COLO668 (cell line): Measurements from ENCODE around the gene TAP1.

Source experiments
- DNase-seq: peaks from one replicate; lab custom pipeline; 2025; ENCODE audit not compliant: unreplicated experiment; lab: John Stamatoyannopoulos, UW

TAP1 gene

DNA sequence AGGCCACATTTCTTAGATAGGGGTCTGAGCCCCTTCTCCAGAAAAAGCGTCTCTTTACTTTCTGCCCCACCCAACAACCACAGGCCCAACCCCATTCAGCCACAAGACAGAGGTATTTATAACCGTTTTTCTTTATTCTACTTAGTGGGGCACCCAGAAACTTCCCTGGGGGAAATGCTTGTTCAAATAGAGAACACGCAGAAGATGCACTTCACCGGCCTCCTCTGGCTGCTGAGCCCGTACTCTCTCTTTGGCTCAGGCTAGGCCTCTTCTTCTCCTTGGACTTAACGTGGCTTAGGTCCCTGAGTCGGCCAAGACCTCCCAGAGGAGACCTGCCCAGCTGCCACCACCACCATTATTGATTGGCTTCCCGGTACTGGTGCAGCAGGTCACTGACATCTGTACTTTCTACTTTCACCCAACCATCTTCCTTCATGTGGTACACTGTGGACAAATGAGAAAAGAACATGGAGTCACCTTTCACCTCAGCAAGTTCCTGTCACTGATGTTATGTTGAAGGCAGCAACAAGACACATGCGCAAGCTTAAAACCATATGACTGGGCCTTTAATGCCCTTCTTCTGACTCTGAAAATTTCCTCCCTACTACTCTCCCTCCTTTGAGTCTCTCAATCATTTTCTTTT, 12.8 kb downstream of the TAP1 start:
- DNase-seq, result no peak

DNA sequence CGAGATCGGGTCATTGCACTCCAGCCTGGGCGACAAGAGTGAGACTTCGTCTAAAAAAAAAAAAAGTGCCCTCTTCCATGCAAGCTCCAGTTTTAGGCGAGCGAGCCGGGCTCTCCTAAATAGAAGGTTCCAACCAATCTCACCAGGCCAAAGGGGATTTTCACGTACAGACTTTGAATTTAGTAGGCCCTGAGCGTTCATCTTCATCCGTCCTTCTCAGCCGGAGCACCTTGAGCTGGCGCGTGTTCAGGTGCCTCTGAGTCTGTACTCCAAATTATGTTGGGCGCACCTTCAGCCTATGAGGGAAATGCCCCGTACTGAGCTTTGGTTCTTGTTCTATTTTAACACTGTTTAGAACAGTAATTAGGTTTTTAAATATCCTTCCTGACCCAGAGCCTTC, 14.1 kb downstream of the TAP1 start:
- DNase-seq, result no peak

DNA sequence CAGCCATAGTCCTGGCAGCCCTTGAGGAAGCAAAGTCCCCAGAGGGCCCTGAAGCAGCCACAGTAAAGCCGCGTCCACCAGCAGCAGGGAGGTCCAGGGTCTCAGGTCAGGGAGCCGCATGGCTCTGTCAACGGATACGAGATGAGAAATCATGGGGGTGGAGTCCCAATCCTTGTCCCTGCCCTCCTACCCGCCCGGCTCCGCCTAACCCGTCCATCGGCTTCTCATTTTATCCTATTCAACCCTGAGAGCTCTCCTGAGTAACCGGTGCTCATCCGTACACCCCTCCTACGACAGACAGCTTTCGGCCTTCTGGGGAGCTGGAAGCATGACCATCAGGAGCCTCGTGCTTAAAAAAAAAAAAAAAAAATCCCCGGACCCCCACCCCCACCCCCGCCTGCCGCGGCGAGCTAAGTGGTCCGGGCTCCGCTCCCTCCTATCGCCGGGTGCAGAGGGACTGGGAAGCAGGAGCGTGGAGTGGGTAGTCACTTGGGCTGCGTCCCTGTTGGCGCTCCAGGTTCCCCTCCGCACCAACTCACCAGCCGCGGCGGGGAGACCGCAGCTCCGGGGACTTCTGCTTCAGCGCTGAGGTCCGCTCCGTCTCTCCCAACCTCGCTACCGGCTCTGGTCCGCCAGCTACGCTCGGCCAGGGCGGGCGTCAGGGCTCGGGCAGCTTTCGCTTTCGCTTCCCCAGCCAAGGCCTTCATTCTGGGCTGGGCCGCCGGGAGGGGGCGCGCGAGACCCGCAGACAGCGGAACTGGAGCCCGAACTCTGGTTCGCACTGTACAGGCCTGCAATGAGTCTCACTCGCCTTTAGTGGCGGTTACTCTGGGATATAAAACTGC, 15.2 kb downstream of the TAP1 start, which contains the start of gene TAP2:
TSS of gene TAP2 (minus strand) at position 626 of the 845 bp plus-strand sequence. CDS start at position 120, 506 bp downstream.
- DNase-seq, result peak; percentile 87

DNA sequence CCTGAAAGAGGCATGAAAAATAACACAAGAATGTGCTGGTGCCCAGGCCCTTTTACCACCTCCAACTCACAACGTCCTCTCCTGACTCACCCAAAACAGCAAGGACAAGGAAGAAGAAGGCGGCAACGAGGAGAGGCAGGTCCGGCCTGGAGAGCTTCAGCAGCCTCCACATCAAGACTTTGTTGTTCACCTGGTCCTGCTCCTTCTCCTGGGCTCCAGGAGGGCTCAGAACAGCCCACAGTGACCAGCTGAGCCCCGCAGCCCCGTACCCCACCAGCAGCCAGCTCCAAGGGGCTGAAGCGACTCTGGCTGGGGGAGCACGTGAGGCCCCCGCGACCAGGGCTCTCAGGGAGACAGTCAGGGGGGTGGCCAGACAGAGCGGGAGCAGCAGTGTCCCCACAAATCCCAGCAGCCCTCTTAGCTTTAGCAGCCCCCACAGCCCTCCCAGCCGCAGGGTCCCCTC, 15.8 kb downstream of the TAP1 start:
- DNase-seq, result no peak

DNA sequence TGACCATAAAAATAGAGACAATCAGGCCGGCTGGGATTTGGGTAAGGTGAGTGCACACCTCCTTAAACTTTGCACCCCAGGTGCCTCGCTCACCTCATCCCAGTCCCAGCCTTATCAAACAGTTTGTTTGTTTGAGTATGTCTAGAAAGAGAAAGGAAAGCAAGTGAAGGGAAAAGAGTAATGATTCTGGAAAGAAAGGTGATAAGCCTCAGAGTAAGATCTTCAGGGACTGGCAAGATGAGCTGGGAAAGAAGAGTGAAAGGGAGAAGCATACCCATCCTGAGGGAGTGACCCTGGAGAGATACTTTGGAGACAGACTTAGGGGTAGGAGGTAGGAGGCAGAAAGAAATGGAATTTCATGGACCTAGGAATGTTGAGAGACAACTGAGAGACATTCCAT, 16.6 kb downstream of the TAP1 start:
- no peak for DNase-seq

DNA sequence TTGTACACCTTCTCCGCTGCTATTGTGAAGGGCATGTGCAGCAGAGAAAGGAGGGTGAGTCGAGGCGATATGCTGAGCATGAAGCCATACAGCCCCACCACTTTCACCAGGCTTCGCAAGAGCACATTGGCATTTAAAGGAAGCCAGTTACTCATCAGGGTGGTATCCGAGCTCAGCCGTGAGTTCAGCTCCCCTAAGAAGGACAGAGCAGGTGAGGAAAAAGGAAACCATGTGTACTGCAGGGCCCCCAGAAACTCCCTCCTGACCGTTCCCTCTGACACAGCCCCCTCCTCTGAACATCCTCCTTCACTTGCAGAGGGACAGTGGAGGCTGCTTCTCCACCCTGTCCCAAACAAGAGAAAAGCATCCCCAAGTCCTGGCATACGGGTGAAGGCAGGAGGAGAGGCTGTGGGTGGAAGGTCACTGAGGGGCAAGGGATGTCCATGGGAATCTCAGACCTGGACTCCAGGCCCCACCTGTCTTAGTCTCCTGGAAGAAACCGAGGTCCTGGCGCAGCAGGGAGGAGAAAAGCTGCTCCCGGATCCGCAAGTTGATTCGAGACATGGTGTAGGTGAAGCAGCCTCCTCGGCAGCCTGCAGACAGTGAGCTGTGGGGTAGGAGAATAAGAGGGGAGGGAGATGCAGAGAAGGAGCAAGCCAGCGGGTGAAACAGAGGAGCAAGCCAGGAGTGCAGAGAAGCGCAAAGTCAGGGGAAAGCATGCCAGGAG, 18.2 kb downstream of the TAP1 start:
- no peak for DNase-seq

DNA sequence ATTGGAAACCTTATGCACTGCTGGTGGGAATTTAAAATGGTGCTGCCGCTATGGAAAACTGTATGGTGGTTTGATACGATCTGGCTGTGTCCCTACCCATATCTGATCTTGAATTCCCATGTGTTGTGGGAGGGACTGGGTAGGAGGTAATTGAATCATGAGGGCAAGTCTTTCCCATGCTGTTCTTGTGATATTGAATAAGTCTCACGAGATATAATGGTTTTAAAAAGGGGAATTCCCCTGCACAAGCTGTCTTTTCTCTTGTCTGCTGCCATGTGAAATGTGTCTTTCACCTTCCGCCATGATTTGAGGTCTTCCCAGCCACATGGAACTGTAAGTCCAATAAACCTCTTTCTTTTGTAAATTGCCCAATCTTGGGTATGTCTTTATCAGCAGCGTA, 19.8 kb downstream of the TAP1 start:
- DNase-seq, result no peak

DNA sequence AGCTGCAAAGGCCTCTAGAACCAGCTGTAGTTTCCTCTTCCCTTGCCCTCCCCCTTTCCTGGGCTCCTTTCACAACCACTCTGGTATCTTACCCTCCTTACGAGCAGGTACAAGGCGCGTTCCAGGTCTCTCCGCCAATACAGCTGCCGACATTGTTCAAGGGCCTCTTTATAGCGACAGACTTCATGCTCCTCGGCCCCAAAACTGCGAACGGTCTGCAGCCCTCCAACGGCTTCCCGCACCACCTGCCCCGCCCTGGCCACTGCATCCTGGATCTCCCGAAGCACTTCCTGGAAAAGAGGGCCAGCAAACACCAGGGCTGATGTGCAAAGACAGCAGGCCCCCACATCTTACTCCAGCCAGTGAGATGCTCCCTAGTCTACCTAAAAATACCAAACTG, 21.0 kb downstream of the TAP1 start:
- no peak for DNase-seq

DNA sequence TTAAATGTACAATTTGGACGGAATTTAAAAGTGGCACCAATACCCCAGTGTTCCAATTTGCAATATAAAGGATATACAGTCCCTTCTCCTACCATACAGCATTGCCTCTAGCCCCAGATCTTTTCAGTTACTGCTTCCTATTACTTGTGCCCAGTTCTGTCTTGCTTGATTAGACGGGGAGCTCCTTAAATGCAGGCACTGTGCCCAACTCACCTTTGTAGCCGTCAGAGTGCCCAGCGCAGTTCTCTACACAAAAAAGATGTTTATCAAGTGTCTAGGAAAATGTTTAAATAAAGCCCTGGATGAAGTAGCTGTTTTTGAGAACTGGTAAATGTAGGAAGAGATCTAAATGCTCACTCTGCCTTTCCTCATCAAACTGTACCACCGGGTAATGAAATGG, 22.6 kb downstream of the TAP1 start:
- DNase-seq, result no peak

DNA sequence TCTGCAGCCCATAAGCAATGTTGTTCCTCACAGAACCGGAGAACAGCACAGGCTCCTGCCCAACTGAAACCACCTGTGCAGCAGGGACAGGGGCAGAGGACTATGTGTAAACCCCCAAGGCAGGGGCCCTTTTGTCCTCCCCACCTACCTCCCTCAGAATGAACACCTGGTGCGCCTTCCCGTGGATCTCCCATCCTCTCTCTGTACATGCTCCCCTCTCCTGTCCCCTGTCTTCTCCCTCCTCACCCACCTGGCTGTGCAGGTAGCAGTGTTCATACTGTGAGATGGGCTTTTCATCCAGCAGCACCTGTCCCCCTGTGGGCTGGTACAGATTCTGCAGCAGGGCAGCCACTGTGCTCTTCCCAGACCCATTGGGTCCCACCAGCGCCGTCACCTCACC, 23.5 kb downstream of the TAP1 start:
- no peak for DNase-seq

DNA sequence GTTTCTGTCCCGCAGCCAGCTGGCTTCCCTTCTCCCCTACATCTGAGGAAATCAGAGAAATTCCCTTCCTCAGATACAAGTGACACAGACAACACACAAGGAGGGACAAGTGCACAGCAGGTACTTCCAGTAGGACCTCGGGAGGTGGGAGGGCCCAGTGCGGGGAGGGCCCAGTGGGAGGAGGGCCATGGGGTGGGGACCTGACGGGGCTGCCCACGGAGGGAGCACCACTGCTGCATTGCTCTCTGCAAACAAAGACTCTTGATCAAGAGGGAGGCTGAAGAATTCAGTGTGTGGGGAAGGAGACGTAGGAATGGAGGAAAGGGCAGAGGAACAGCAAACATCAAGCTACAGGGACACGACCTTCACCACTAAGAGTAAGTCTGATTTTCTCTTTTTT, 24.0 kb downstream of the TAP1 start:
- no peak for DNase-seq

DNA sequence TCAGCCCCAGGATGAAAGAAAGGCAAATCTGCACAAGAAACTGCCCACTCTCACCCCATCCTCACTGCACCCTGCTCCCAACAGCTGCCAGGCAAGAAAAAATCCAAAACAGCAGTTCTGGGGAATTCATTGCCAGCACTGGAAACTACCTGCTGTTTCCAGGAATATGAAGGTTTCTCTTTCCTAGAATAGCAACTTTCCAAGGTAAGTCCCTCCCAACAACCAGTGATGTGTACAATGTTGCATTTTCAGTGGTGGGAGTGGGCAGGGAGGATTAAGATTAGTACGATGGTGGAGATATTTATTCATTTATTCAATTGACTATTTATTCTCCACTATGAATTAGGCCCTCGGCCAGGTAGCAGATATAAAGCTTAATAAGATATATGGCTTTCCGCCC, 26.5 kb downstream of the TAP1 start:
- no peak for DNase-seq

DNA sequence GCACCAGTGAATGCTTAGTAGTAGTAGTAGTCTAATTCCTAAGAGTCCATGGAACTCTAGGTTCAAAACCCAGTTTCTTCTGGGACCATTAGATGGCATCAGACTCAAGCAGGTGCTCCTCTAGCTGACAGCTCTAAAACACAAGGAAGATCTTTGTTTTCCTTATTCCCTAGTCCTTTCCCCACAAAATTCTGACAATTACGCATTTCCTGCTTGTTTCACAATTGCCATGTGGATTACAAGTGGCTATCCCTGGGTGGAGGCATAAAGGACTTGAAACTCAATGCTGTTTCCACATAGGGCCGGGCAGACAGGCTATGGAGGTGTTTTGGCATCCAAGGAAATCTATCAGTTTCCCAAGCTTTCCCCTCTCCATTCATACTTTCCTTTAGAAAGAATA, 27.5 kb downstream of the TAP1 start:
- no peak for DNase-seq

DNA sequence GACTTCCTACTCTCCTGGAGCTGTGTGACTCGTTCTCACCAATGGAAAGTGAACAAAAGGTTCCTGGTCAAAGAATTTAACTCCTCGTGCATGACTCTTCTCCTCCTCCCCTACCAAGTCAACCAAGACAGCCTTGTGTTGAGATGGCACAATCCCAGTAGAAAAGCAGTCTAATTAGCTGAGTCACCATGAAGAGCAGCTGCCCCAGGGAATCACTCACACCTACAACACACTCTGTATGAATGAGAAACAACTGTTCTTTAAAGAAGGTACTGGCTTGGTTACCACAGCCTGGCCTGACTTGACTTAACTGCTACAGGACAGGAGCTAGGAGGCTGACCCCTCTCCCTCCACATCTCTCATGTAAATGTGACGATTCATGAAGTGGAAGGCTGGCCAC, 33.8 kb downstream of the TAP1 start:
- no peak for DNase-seq

DNA sequence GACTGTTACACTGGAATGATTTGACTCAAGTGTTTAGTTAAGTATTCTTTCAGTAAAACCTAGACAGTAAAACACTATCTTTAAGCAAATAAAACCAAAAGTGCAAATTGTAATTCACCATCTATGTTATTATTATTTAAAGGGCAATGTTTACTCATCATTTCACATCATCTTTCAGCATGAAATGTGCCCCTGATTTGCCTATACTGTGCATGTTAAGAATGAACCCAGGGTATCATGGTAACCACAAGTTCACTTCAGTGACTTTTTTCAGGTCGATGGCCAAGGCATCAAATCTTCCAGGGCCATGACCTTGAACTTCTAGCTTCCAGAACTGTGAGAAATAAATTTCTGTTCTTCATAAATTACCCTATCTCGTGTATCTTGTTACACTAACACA, 34.6 kb downstream of the TAP1 start:
- no peak for DNase-seq

DNA sequence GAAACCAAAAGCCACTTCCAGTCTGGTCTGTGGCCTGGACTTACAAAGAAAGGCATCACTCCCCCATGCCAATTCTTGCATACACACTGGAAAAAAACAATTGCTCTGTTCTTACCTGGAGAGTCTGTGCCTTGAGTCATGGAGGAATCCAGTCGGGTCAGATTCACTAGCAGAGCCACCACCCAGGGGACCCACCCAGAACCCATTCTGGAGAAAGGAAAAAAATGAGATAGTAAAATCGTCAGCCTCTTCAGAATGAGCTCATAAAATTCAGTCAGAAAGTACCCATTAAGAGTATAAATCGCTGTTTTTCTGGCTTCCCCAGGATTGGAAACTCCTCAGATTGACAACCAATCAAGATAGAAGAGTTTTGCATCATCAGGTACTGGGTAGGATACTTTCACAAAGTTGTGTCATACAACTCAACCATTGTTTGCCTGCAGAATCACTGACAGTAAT, 36.7 kb downstream of the TAP1 start, which contains the start of gene HLA-DOB:
TSS of gene HLA-DOB (minus strand) at position 257 of the 459 bp plus-strand sequence. CDS start at position 206, 51 bp downstream.
- DNase-seq, result no peak

DNA sequence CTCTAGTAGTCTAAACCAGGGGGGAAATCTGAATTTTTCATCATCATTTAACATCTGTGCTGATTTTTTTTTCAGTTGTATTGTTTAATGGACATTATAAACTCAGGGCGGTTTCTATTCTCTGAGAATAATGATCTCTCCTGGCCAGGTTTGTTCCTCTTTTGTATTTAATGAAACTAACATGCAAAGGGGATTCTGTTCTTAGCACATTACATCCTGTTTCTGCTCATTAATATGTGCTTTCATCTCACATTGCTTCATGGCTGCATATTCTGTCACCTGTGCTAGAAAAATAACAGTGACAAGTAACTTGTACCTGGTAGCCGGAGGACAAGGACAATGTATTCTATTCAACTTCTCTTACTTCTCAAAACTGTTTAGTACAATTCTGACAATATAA, 37.5 kb downstream of the TAP1 start:
- DNase-seq, result no peak

DNA sequence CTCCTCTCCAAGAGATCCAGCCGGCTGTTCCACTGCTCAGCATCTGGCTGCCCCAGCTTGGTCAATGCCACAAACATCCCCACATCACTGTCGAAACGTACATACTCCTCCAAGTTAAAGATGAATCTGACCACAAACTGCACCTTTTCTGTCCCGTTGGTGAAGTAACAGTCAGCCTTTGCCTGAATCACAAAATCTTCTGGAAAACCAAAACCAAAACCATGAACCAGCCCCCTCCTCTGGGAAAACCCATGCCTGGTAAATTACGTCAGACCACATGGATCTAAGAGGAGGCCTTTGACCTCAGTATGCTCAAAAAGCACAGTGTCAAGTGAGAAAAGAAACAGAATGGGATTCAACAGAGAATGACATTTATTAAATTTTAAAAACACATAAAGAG, 38.4 kb downstream of the TAP1 start:
- DNase-seq, result no peak

DNA sequence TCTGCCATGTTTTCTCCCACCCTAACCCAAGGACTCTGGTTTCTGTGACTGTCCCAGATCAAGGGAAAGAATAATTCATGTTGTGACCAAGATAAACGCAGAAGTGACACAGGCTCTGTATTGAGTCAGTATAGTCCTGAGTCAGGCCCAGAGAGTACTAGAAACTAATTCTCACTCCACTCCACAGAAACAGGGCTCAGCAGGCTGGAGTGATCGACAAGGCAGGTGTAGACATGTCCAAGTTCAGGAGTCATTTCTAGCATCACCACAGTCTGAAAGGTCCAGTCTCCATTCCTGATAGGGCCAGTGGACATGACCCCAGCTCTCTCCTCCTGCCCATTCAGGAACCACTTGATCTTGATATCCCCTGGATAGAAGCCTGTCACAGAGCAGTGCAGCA, 39.4 kb downstream of the TAP1 start:
- DNase-seq, result no peak

DNA sequence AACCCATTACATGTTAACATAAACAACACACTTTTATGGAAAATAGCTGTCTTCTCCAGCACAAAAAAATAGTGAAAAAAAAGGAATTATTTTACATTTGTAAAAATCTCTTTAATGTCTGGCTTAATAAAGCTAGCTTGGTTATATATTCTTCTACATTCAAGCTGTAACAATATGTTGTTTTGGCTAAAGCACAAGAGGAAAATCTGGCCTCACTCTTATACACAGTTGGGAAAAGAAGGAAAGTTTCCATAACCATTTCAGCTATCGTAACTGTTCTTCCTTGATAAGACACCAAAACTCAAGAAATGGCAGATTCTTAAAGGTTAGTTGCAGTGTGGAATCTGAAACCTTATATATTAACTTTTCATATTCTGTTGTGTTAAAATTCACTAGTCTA, 44.3 kb downstream of the TAP1 start:
- no peak for DNase-seq

DNA sequence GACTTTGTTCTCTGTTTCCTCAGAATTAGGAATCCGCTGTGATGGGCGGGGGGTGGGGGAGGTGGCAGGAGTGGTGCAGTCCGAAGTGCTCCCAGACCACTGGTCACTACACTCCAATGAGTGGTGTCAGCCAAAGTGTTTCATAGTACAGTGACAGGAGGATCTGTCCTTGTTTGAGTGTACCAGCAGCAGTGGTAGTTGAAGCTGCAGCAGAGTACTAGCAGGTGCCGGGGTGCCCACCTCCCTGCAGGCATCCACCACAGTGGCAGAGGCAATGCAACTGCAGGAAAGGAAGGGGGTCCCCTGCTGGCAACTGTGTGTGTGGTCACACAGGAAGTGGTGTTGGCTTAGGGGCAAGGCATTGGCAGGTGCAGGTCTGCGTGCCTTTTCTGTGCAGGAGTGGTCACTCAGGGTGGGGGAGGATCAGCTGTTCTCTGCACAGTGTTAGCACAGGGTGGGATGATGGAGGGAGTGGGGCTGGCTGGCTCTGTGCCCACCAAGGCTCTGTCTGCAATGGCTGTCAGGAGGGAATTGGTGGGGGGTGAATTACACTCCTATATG, 46.4 kb downstream of the TAP1 start:
- DNase-seq, result no peak
